Ishikawa (cell line): Measurements from ENCODE around the gene EIF2S2.

ENCODE experiments used
- CEBPB ChIP-seq: IDR thresholded peaks from 2 replicates; pipeline ENCODE4 v1.6.1; 2012
- EP300 ChIP-seq: IDR thresholded peaks from 2 replicates; pipeline ENCODE4 v1.6.1; 2012; ENCODE audit warnings: borderline replicate concordance
- FOXM1 ChIP-seq: IDR thresholded peaks from 2 replicates; pipeline ENCODE4 v1.6.1; 2012; ENCODE audit warnings: low read depth, borderline replicate concordance
- MAX ChIP-seq: IDR thresholded peaks from 2 replicates; pipeline ENCODE4 v1.6.1; 2012
- RAD21 ChIP-seq: IDR thresholded peaks from 2 replicates; pipeline ENCODE4 v1.6.1; 2012; ENCODE audit warnings: low read depth
- TAF1 ChIP-seq: IDR thresholded peaks from 2 replicates; pipeline ENCODE4 v1.6.1; 2012; ENCODE audit warnings: low read depth, mild to moderate bottlenecking
- USF1 ChIP-seq: IDR thresholded peaks from 2 replicates; pipeline ENCODE4 v1.6.1; 2012
- YY1 ChIP-seq: IDR thresholded peaks from 2 replicates; pipeline ENCODE4 v1.6.1; 2012; ENCODE audit warnings: low read depth

GRCh38 chr20:34098570-34098969 lies 13.5 kb downstream of the EIF2S2 start:
- TF ChIP-seq TAF1 (no peak), USF1 (no peak), EP300 (no peak), YY1 (no peak), FOXM1 (no peak), RAD21 (no peak), MAX (no peak), CEBPB (no peak)
